Hepatocyte (in vitro differentiated cells): ENCODE measurements around the gene MAP2K2. TPM values are rescaled to one million over a fixed set of nuclear protein-coding genes. Genes with fewer than 3 reads are reported as not detected.

Experiments used
- DNase-seq: peaks from one replicate; pipeline ENCODE4 v3.0.0-alpha.2; 2016; ENCODE audit warnings: low spot score
- H2AFZ ChIP-seq: fragments of 200-600 bp; sonication (generic); 2 replicates; pipeline ENCODE4 v1.6.0; 2016; ENCODE audit warnings: antibody characterized with exemption, mild to moderate bottlenecking
- H3K27ac ChIP-seq: fragments of 200-600 bp; sonication (generic); 2 replicates; pipeline ENCODE4 v1.5.1; 2016; ENCODE audit warnings: mild to moderate bottlenecking
- H3K27me3 ChIP-seq: fragments of 200-600 bp; sonication (generic); 2 replicates; pipeline ENCODE4 v1.6.1; 2016
- H3K36me3 ChIP-seq: fragments of 200-600 bp; sonication (generic); replicated peaks from 2 replicates; pipeline ENCODE4 v1.5.1; 2016; ENCODE audit warnings: low read depth; ENCODE audit not compliant: insufficient read depth
- H3K4me1 ChIP-seq: fragments of 200-600 bp; sonication (generic); 2 replicates; pipeline ENCODE4 v1.5.1; 2016; ENCODE audit warnings: mild to moderate bottlenecking, moderate library complexity; ENCODE audit not compliant: insufficient read depth
- H3K4me2 ChIP-seq: fragments of 200-600 bp; sonication (generic); 2 replicates; pipeline ENCODE4 v1.6.0; 2016
- H3K4me3 ChIP-seq: fragments of 200-600 bp; sonication (generic); 2 replicates; pipeline ENCODE4 v1.5.1; 2016; ENCODE audit warnings: mild to moderate bottlenecking
- H3K79me2 ChIP-seq: fragments of 200-600 bp; sonication (generic); 2 replicates; pipeline ENCODE4 v1.6.0; 2017; ENCODE audit warnings: mild to moderate bottlenecking
- H3K9me2 ChIP-seq: fragments of 200-600 bp; sonication (generic); replicated peaks from 2 replicates; pipeline ENCODE4 v1.6.0; 2017; ENCODE audit warnings: mild to moderate bottlenecking; ENCODE audit not compliant: insufficient read depth
- H3K9me3 ChIP-seq: fragments of 200-600 bp; sonication (generic); 2 replicates; pipeline ENCODE4 v1.5.1; 2016; ENCODE audit warnings: low read depth, mild to moderate bottlenecking
- H4K20me1 ChIP-seq: fragments of 200-600 bp; sonication (generic); 2 replicates; pipeline ENCODE4 v1.6.0; 2016; ENCODE audit warnings: mild to moderate bottlenecking; ENCODE audit not compliant: insufficient read depth, poor library complexity, severe bottlenecking
- EZH2 ChIP-seq: fragments of 200-600 bp; sonication (generic); IDR thresholded peaks from 2 replicates; pipeline ENCODE4 v1.6.1; 2016; ENCODE audit warnings: antibody characterized with exemption, mild to moderate bottlenecking, borderline replicate concordance
- EZH2phosphoT487 ChIP-seq: fragments of 200-600 bp; sonication (generic); IDR thresholded peaks from one replicate; pipeline ENCODE4 v1.6.1; 2018; ENCODE audit warnings: antibody characterized with exemption, mild to moderate bottlenecking, low read depth, moderate library complexity; ENCODE audit not compliant: unreplicated experiment, severe bottlenecking
- WGBS: methylation state at CpG from one replicate; pipeline ENCODE4 v1.1.6; 2016; ENCODE audit warnings: low lambda C conversion rate; ENCODE audit errors: missing lambda C conversion rate; 5-methylcytosine and 5-hydroxymethylcytosine counted together
- polyA plus RNA-seq: library from polyadenylated mRNA; unstranded; fragments of >200 nt; fragmentation: Nextera tagmentation; extraction: Ambion mirVana; gene quantifications from 2 replicates; pipeline ENCODE4 v1.2.1, GENCODE V29; 2016
- total RNA-seq: library from RNA; depleted of rRNA; stranded (reverse); fragments of >200 nt; gene quantifications from 2 replicates; pipeline ENCODE4 v1.2.3, GENCODE V29; 2014
- TF ChIP-seq, protein P1 (sequence below): fragments of 200-600 bp; sonication (generic); IDR thresholded peaks from 2 replicates; pipeline ENCODE4 v1.5.1; 2016; ENCODE audit warnings: antibody characterized with exemption, mild to moderate bottlenecking; ENCODE audit not compliant: poor library complexity

Gene MAP2K2
- total and polyA plus RNA-seq, 2 experiments from 2014 or later, result 135 to 188 TPM

GRCh38 chr19:4120559-4121272 is 3.2 kb downstream of the MAP2K2 start:
- Histone ChIP-seq H4K20me1 (peaks cover 33% of the 10 kb centered on the region), H3K9me3 (no peaks in the 10 kb centered on the region), H3K4me2 (no peak overlapping the region), H3K4me1 (peaks cover 4% of the 10 kb centered on the region), H3K36me3 (no peaks in the 10 kb centered on the region), H3K9me2 (no peaks in the 10 kb centered on the region), H3K4me3 (no peak overlapping the region), H2AFZ (no peak overlapping the region), H3K27ac (no peak overlapping the region), H3K27me3 (no peaks in the 10 kb centered on the region), H3K79me2 (peaks cover 57% of the 10 kb centered on the region)
- 89% methylated on average over 19 of the region's 21 CpGs for WGBS
- TF ChIP-seq EZH2phosphoT487 (no peak), EZH2 (no peak)
- TF ChIP-seq, protein P1, sequence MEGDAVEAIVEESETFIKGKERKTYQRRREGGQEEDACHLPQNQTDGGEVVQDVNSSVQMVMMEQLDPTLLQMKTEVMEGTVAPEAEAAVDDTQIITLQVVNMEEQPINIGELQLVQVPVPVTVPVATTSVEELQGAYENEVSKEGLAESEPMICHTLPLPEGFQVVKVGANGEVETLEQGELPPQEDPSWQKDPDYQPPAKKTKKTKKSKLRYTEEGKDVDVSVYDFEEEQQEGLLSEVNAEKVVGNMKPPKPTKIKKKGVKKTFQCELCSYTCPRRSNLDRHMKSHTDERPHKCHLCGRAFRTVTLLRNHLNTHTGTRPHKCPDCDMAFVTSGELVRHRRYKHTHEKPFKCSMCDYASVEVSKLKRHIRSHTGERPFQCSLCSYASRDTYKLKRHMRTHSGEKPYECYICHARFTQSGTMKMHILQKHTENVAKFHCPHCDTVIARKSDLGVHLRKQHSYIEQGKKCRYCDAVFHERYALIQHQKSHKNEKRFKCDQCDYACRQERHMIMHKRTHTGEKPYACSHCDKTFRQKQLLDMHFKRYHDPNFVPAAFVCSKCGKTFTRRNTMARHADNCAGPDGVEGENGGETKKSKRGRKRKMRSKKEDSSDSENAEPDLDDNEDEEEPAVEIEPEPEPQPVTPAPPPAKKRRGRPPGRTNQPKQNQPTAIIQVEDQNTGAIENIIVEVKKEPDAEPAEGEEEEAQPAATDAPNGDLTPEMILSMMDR, result no peak
- no peak for DNase-seq

GRCh38 chr19:4119763-4120162 is 4.2 kb downstream of the MAP2K2 start:
- no peaks in the 10 kb centered on the region for H3K36me3 ChIP-seq
- WGBS, result 93% methylated on average over 13 of the region's 13 CpGs
- DNase-seq, result no peak
- H3K4me3 ChIP-seq, result no peak overlapping the region
- H3K27ac ChIP-seq, result no peak overlapping the region
- H3K9me2 ChIP-seq, result no peaks in the 10 kb centered on the region
- no peak overlapping the region for H2AFZ ChIP-seq
- H3K9me3 ChIP-seq, result no peaks in the 10 kb centered on the region
- H3K4me1 ChIP-seq, result peaks cover 4% of the 10 kb centered on the region
- TF ChIP-seq, protein P1, result no peak
- TF ChIP-seq EZH2 (no peak), EZH2phosphoT487 (no peak)
- H3K27me3 ChIP-seq, result no peaks in the 10 kb centered on the region
- H3K4me2 ChIP-seq, result no peak overlapping the region
- peaks cover 33% of the 10 kb centered on the region for H4K20me1 ChIP-seq
- H3K79me2 ChIP-seq, result peaks cover 57% of the 10 kb centered on the region

DNA sequence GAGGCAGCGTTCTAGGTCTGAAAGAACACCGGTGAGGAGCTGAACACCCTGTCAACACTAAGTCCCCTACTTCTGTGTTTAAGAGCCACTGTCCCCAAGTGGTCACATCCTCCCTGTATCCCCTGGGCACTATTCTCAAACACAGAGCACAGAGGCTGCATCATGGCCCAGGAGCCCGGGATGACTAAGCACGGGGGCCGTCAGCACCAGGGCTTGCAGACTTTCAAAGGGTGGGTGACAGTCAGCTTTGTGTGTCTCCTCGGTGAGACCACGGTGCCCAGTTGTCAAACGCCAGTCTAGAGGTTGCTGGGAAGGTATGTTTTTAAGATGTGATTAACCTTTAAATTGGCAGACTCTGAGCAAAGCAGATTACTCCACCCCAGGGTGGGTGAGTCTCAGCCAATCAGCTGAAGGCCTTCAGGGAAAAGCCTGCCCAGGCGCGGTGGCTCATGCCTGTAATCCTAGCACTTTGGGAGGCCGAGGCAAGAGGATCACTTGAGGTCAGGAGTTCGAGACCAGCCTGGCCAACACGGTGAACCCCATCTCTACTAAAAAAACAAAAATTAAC is 8.0 kb downstream of the MAP2K2 start:
- Histone ChIP-seq H3K27me3 (no peaks in the 10 kb centered on the region), H4K20me1 (peaks cover 25% of the 10 kb centered on the region), H3K9me2 (no peaks in the 10 kb centered on the region), H3K4me2 (no peak overlapping the region), H3K9me3 (no peaks in the 10 kb centered on the region), H3K27ac (no peak overlapping the region), H3K79me2 (peaks cover 34% of the 10 kb centered on the region), H2AFZ (no peak overlapping the region), H3K36me3 (no peaks in the 10 kb centered on the region), H3K4me1 (no peaks in the 10 kb centered on the region), H3K4me3 (no peak overlapping the region)
- 92% methylated on average over 13 of the region's 13 CpGs for WGBS
- no peak for DNase-seq
- TF ChIP-seq EZH2 (no peak), EZH2phosphoT487 (no peak)
- TF ChIP-seq, protein P1, result no peak
